Ovary (tissue), 9 donors: ENCODE data around the gene CCNJL. TPM values are rescaled to one million over a fixed set of nuclear protein-coding genes. Genes with fewer than 3 reads are reported as not detected.
A peak's percentile ranks its signal among the peaks of the same experiment; 100 is the strongest.

ENCODE experiments used
- DNase-seq, 5 donors: peaks; one replicate each; pipeline ENCODE4 v3.0.0-alpha.2; 2019 to 2020
- H3K27ac ChIP-seq, 2 donors: fragments of 200-600 bp; one replicate each; pipeline versions ENCODE4 v1.5.1 to v1.8.0; 2019 to 2022
- H3K27me3 ChIP-seq: fragments of 200-600 bp; one replicate; pipeline ENCODE4 v1.8.0; 2022
- H3K36me3 ChIP-seq: fragments of 200-600 bp; sonication (generic); one replicate; pipeline ENCODE4 v1.5.1; 2019
- H3K4me1 ChIP-seq: one replicate; pipeline ENCODE4 v1.8.1; 2013; ENCODE audit warnings: mild to moderate bottlenecking, moderate library complexity; ENCODE audit not compliant: insufficient read depth
- H3K4me3 ChIP-seq: fragments of 200-600 bp; sonication (generic); one replicate; pipeline ENCODE4 v1.5.1; 2017
- H3K9me3 ChIP-seq, 2 donors: fragments of 200-600 bp in 1 of 2; sonication (generic) in 1 of 2; one replicate each; pipeline versions ENCODE4 v1.5.1 to v1.8.1; 2013 to 2019; ENCODE audit warnings: mild to moderate bottlenecking in 1 of 2, moderate library complexity in 1 of 2
- CTCF ChIP-seq, 3 donors: fragments of 450-650 bp in 2 of 3; fragments of 200-600 bp in 1 of 3; IDR thresholded peaks; one replicate each; pipeline versions ENCODE4 v1.5.1 to v1.8.0; 2016 to 2022; ENCODE audit warnings: antibody characterized with exemption in 3 of 3, mild to moderate bottlenecking in 1 of 3
- EP300 ChIP-seq: sonication (generic); formaldehyde crosslinking; IDR thresholded peaks from one replicate; pipeline ENCODE4 v1.6.1; 2017; ENCODE audit warnings: antibody characterized with exemption
- POLR2A ChIP-seq: fragments of 450-650 bp; IDR thresholded peaks from one replicate; pipeline ENCODE4 v1.6.1; 2017; ENCODE audit warnings: antibody characterized with exemption, mild to moderate bottlenecking, moderate library complexity
- WGBS, 3 donors: extraction: QIAGEN DNeasy Blood & Tissue Kit in 1 of 3; methylation state at CpG; one replicate each; pipeline versions ENCODE4 v1.1.5 to v1.1.7; 2013 to 2017; 5-methylcytosine and 5-hydroxymethylcytosine counted together
- intact Hi-C, 4 donors: fragments of 100-400 bp; cut with DNase I; formaldehyde crosslinking; loops; one replicate each; pipeline versions ENCODE4 v1.11.0 to v1.15.1; 2022 to 2023
- polyA plus RNA-seq, 2 donors: library from polyadenylated mRNA; stranded (reverse); fragments of 200-250 nt in 1 of 2; fragments of 350-450 nt in 1 of 2; fragmentation: Illumina TruSeq in 1 of 2; extraction: RNeasy Lipid Tissue Mini Kit (QIAGEN cat#74804) in 1 of 2; gene quantifications; one replicate each; pipeline ENCODE4 v1.2.3, GENCODE V29; 2013 to 2014
- total RNA-seq, 7 donors: library from RNA; depleted of rRNA in 2 of 7; stranded (reverse); fragments of >200 nt in 2 of 7; fragmentation: NEBNext Ultra II Directional in 3 of 7; extraction: Animal tissue kit (Norgen Biotek cat#: 25700) in 3 of 7; gene quantifications; one replicate each; pipeline versions ENCODE4 v1.1.0 to v1.2.4, GENCODE V29; 2016 to 2023
- donor health status: DM: no; HTN: no; CAD: no; lungs with moderate emphysema.
- donor health status: DM: no; HTN: no; CAD: no.
- donor health status: Bipolar disorder and iron deficiency.
- donor health status: DM: yes; HTN: yes; CAD: no.
- donor health status: DM: no; HTN: no; CAD: no.
- donor health status: DM: yes; HTN: yes; CAD: no.

Gene CCNJL
- total and polyA plus RNA-seq, 9 donors = 3.4 to 11.8 (median 6.3) TPM

- Histone ChIP-seq H3K4me3 (no peak overlapping the region), H3K27ac (no peak overlapping the region), H3K36me3 (no peaks in the 10 kb centered on the region), H3K27me3 (no peaks in the 10 kb centered on the region), H3K9me3 (no peaks in the 10 kb centered on the region), H3K4me1 (no peaks in the 10 kb centered on the region)
- intact Hi-C loops = no loop called here
- no peak for DNase-seq
- WGBS, 3 donors = 46 to 77% (median 64%) methylated on average over 1 of the region's 1 CpG
- no peak for TF ChIP-seq POLR2A
- TF ChIP-seq EP300 = no peak
- TF ChIP-seq CTCF (IDR thresholded peaks at IDR 0.05) = no peak
These were observed 3.6 kb upstream of the CCNJL start for GRCh38 chr5:160315968-160316367.

GRCh38 chr5:160312960-160313727, 780 bp upstream of the CCNJL start:
- TF ChIP-seq CTCF (IDR thresholded peaks at IDR 0.05) = no peak
- TF ChIP-seq EP300 = no peak
- no peak for TF ChIP-seq POLR2A
- Histone ChIP-seq H3K27ac (peak overlapping the region in 1 of 2 donors; percentile 60), H3K36me3 (no peaks in the 10 kb centered on the region), H3K27me3 (no peaks in the 10 kb centered on the region), H3K9me3 (no peaks in the 10 kb centered on the region), H3K4me1 (no peaks in the 10 kb centered on the region), H3K4me3 (peak overlapping the region; percentile 50)
- DNase-seq = no peak
- 18 to 26% (median 23%) methylated on average over 8 of the region's 8 CpGs for WGBS, 3 donors
- intact Hi-C loops = no loop called here

GRCh38 chr5:160311491-160312133, 752 bp downstream of the CCNJL start:
- intact Hi-C loops = no loop called here
- peak overlapping the region; percentile 39 to 60 for H3K27ac ChIP-seq
- 3 to 4% (median 4%) methylated on average over 35 to 45 of the region's 45 CpGs for WGBS, 3 donors
- no peaks in the 10 kb centered on the region for H3K27me3 ChIP-seq
- H3K36me3 ChIP-seq = no peaks in the 10 kb centered on the region
- peak overlapping the region; percentile 50 for H3K4me3 ChIP-seq
- no peaks in the 10 kb centered on the region for H3K9me3 ChIP-seq
- DNase-seq = peak in 4 of 5 donors; percentile 20 to 59 (median 39)
- H3K4me1 ChIP-seq = no peaks in the 10 kb centered on the region
- no peak for TF ChIP-seq EP300
- TF ChIP-seq CTCF (IDR thresholded peaks at IDR 0.05) = no peak
- no peak for TF ChIP-seq POLR2A

- Histone ChIP-seq H3K27me3 (no peaks in the 10 kb centered on the region), H3K4me1 (no peaks in the 10 kb centered on the region), H3K9me3 (no peaks in the 10 kb centered on the region), H3K36me3 (no peaks in the 10 kb centered on the region), H3K4me3 (no peak overlapping the region), H3K27ac (peak overlapping the region in 1 of 2 donors; percentile 60)
- TF ChIP-seq POLR2A (no peak), EP300 (no peak), CTCF (IDR thresholded peaks at IDR 0.05) (no peak)
- intact Hi-C loops = no loop called here
- 86 to 95% (median 95%) methylated on average over 4 of the region's 4 CpGs for WGBS, 3 donors
- no peak for DNase-seq
These were observed 1.6 kb downstream of the CCNJL start for GRCh38 chr5:160310552-160311295.
